CD14-positive monocyte (primary cell): ENCODE results near the gene DPP6. TPM values are rescaled to one million over a fixed set of nuclear protein-coding genes. Genes with fewer than 3 reads are reported as not detected.

Source experiments
- DNase-seq, 3 donors: peaks; one replicate each; pipeline ENCODE4 v3.0.0-alpha.2; 2011 to 2022
- H2AFZ ChIP-seq: 2 replicates; pipeline ENCODE4 v1.6.0; 2012; ENCODE audit warnings: mild to moderate bottlenecking, low read depth, low read length, inconsistent platforms; ENCODE audit not compliant: insufficient read depth, poor library complexity, severe bottlenecking
- H3K27ac ChIP-seq, 2 donors: 1 replicate in 1 of 2; 2 replicates in 1 of 2; pipeline ENCODE4 v1.5.1; 2012 to 2013; ENCODE audit warnings: low read length in 2 of 2, control low read depth in 1 of 2, inconsistent platforms in 1 of 2, low read depth in 1 of 2, mild to moderate bottlenecking in 1 of 2
- H3K27me3 ChIP-seq, 2 donors: one replicate each; pipeline versions ENCODE4 v1.6.0 to v1.6.1; 2011 to 2013; ENCODE audit warnings: low read length in 2 of 2; ENCODE audit not compliant: control insufficient read depth in 2 of 2, insufficient read depth in 2 of 2
- H3K36me3 ChIP-seq, 2 donors: replicated peaks in 1 of 2; 1 replicate in 1 of 2; 2 replicates in 1 of 2; pipeline versions ENCODE4 v1.5.1 to v1.6.1; 2012 to 2013; ENCODE audit warnings: low read length in 2 of 2, control low read depth in 1 of 2, inconsistent platforms in 1 of 2, mild to moderate bottlenecking in 1 of 2; ENCODE audit not compliant: insufficient read depth in 2 of 2, control insufficient read depth in 1 of 2
- H3K4me1 ChIP-seq, 2 donors: 1 replicate in 1 of 2; 2 replicates in 1 of 2; pipeline versions ENCODE4 v1.5.1 to v1.6.1; 2012 to 2013; ENCODE audit warnings: low read length in 2 of 2, control low read depth in 1 of 2, inconsistent platforms in 1 of 2, mild to moderate bottlenecking in 1 of 2, moderate library complexity in 1 of 2; ENCODE audit not compliant: insufficient read depth in 2 of 2, control insufficient read depth in 1 of 2
- H3K4me2 ChIP-seq: replicated peaks from 2 replicates; pipeline ENCODE3; 2012; ENCODE audit warnings: low read length, moderate library complexity, mild to moderate bottlenecking; ENCODE audit not compliant: poor library complexity, severe bottlenecking; ENCODE audit errors: extremely low read depth
- H3K4me3 ChIP-seq, 3 experiments: fragments of 200-600 bp in 1 of 3; sonication (generic) in 1 of 3; replicated peaks in 1 of 3; 1 replicate in 2 of 3; 2 replicates in 1 of 3; pipeline ENCODE4 v1.5.1; 2011 to 2013; ENCODE audit warnings: low read length in 3 of 3, mild to moderate bottlenecking in 3 of 3, control low read depth in 2 of 3, low read depth in 2 of 3, inconsistent platforms in 1 of 3, moderate library complexity in 1 of 3
- H3K79me2 ChIP-seq: 2 replicates; pipeline ENCODE4 v1.6.0; 2012; ENCODE audit warnings: mild to moderate bottlenecking, control low read depth, inconsistent platforms, low read length, moderate library complexity; ENCODE audit not compliant: insufficient read depth
- H3K9ac ChIP-seq: 2 replicates; pipeline ENCODE4 v1.6.0; 2017; ENCODE audit warnings: low read length, mild to moderate bottlenecking; ENCODE audit not compliant: insufficient read depth, poor library complexity, severe bottlenecking
- H3K9me3 ChIP-seq, 2 donors: replicated peaks in 1 of 2; 1 replicate in 1 of 2; 2 replicates in 1 of 2; pipeline versions ENCODE4 v1.5.1 to v1.6.1; 2012 to 2013; ENCODE audit warnings: low read length in 2 of 2, control low read depth in 1 of 2; ENCODE audit not compliant: control insufficient read depth in 1 of 2, insufficient read depth in 1 of 2
- H4K20me1 ChIP-seq: 2 replicates; pipeline ENCODE4 v1.6.0; 2012; ENCODE audit warnings: mild to moderate bottlenecking, low read length, control low read depth, moderate library complexity; ENCODE audit not compliant: insufficient read depth
- H3K27ac Mint-ChIP-seq, 7 donors: one replicate each; pipeline ENCODE4 v1.8.0; 2020; ENCODE audit warnings: mild to moderate bottlenecking in 7 of 7, mixed read lengths in 7 of 7, moderate library complexity in 6 of 7, inconsistent platforms in 2 of 7
- H3K27me3 Mint-ChIP-seq, 3 donors: one replicate each; pipeline ENCODE4 v1.8.0; 2021 to 2022; ENCODE audit warnings: low read depth in 3 of 3, mild to moderate bottlenecking in 3 of 3, mixed read lengths in 3 of 3, moderate library complexity in 3 of 3, inconsistent platforms in 1 of 3
- H3K36me3 Mint-ChIP-seq, 2 donors: one replicate each; pipeline ENCODE4 v1.8.0; 2020; ENCODE audit warnings: mixed read lengths in 2 of 2, inconsistent platforms in 1 of 2, mild to moderate bottlenecking in 1 of 2
- H3K4me1 Mint-ChIP-seq: one replicate; pipeline ENCODE4 v1.8.0; 2020; ENCODE audit warnings: mild to moderate bottlenecking, mixed read lengths
- H3K4me3 Mint-ChIP-seq, 2 donors: one replicate each; pipeline ENCODE4 v1.8.0; 2020; ENCODE audit warnings: mild to moderate bottlenecking in 2 of 2, mixed read lengths in 2 of 2, moderate library complexity in 1 of 2
- H3K9me3 Mint-ChIP-seq, 7 donors: one replicate each; pipeline ENCODE4 v1.8.0; 2020 to 2022; ENCODE audit warnings: mixed read lengths in 7 of 7, mild to moderate bottlenecking in 6 of 7, moderate library complexity in 6 of 7, inconsistent platforms in 2 of 7
- WGBS: methylation state at CpG from one replicate; pipeline ENCODE4 v1.1.5; 2013; ENCODE audit warnings: missing lambda C conversion rate; ENCODE audit not compliant: insufficient coverage; 5-methylcytosine and 5-hydroxymethylcytosine counted together
- intact Hi-C, 2 donors: fragments of 100-400 bp; cut with micrococcal nuclease; formaldehyde crosslinking; loops; one replicate each; pipeline versions ENCODE4 v1.15.0 to v1.15.1; 2023
- polyA plus RNA-seq, 3 donors: library from polyadenylated mRNA; depleted of rRNA in 1 of 3; unstranded in 2 of 3; stranded (reverse) in 1 of 3; fragments of 300-500 nt in 2 of 3; fragments of >200 nt in 1 of 3; fragmentation: Illumina TruSeq in 2 of 3; gene quantifications; 1 replicate in 2 of 3; 2 replicates in 1 of 3; pipeline ENCODE4 v1.2.3, GENCODE V29; 2012 to 2021
- TF ChIP-seq, protein P1 (sequence below): fragments of 200-600 bp; IDR thresholded peaks from one replicate; pipeline ENCODE4 v1.8.0; 2022; ENCODE audit warnings: antibody characterized with exemption, mild to moderate bottlenecking

Gene DPP6
- polyA plus RNA-seq, 3 donors: not detected

DNA sequence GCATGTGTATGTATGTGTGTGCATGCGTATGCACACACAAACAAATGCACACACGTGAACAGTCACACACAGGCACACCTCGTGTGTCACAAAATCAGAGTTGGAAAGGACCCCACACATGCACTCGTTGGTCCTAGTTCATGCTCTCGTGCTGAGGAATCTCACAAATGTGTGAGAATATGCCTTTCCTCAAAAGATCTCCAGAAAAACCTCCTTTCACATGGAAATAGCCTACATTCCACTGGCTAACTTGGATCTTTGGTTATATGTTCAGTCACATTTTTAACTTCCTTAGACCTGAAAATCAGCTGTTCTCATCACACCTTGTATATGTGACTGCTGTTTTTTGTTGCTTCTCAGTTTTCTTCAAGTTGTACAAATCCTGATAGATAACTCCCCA, 256.7 kb downstream of the DPP6 start:
- intact Hi-C loops: no loop called here

DNA sequence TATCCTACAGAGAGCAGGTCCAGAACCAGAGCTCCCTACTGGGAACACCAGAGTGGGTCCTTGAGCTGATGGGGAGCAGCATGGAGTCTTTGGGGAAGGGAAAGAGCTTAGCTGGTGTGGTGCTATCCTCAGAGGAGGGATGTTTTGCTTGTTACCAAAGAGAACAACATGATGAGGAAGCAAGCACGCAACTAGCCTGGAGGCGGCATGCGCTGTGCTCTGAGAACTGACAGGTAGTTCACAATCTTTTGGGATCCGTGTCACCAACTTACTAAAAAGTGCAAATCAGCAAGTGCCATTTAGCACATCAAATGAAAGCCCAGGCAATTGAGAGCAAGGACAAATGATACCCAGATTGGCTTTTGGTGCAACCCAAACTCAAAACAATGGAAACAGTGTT, 257.9 kb downstream of the DPP6 start:
- H4K20me1 ChIP-seq: no peaks in the 10 kb centered on the region
- H3K9me3 ChIP-seq: no peaks in the 10 kb centered on the region
- H3K9me3 Mint-ChIP-seq: peaks cover 0 to 15% (median 2%) of the 10 kb centered on the region in 7 donors
- no peak overlapping the region for H3K4me2 ChIP-seq
- H3K36me3 Mint-ChIP-seq: no peaks in the 10 kb centered on the region
- H3K4me1 Mint-ChIP-seq: no peaks in the 10 kb centered on the region
- no peaks in the 10 kb centered on the region for H3K27me3 ChIP-seq
- no peaks in the 10 kb centered on the region for H3K36me3 ChIP-seq
- no peak for DNase-seq
- H3K9ac ChIP-seq: no peak overlapping the region
- no peak overlapping the region for H2AFZ ChIP-seq
- no peaks in the 10 kb centered on the region for H3K4me1 ChIP-seq
- peaks cover 2 to 9% (median 4%) of the 10 kb centered on the region in 3 donors for H3K27me3 Mint-ChIP-seq
- WGBS: 61% methylated on average over 4 of the region's 4 CpGs
- no peak overlapping the region for H3K27ac Mint-ChIP-seq
- TF ChIP-seq, protein P1, sequence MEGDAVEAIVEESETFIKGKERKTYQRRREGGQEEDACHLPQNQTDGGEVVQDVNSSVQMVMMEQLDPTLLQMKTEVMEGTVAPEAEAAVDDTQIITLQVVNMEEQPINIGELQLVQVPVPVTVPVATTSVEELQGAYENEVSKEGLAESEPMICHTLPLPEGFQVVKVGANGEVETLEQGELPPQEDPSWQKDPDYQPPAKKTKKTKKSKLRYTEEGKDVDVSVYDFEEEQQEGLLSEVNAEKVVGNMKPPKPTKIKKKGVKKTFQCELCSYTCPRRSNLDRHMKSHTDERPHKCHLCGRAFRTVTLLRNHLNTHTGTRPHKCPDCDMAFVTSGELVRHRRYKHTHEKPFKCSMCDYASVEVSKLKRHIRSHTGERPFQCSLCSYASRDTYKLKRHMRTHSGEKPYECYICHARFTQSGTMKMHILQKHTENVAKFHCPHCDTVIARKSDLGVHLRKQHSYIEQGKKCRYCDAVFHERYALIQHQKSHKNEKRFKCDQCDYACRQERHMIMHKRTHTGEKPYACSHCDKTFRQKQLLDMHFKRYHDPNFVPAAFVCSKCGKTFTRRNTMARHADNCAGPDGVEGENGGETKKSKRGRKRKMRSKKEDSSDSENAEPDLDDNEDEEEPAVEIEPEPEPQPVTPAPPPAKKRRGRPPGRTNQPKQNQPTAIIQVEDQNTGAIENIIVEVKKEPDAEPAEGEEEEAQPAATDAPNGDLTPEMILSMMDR: no peak
- no peak overlapping the region for H3K4me3 Mint-ChIP-seq
- H3K27ac ChIP-seq: no peak overlapping the region
- intact Hi-C loops: no loop called here
- no peaks in the 10 kb centered on the region for H3K79me2 ChIP-seq
- no peak overlapping the region for H3K4me3 ChIP-seq

More for the DNA sequence above, 256.7 kb downstream of the DPP6 start:
- H3K4me1 Mint-ChIP-seq: no peaks in the 10 kb centered on the region
- H3K27me3 Mint-ChIP-seq: peaks cover 4 to 16% (median 9%) of the 10 kb centered on the region in 3 donors
- no peaks in the 10 kb centered on the region for H3K27me3 ChIP-seq
- no peaks in the 10 kb centered on the region for H3K79me2 ChIP-seq
- no peak overlapping the region for H3K4me3 Mint-ChIP-seq
- H3K36me3 Mint-ChIP-seq: no peaks in the 10 kb centered on the region
- TF ChIP-seq, protein P1: no peak
- H4K20me1 ChIP-seq: no peaks in the 10 kb centered on the region
- H3K9me3 ChIP-seq: peaks cover 4 to 5% of the 10 kb centered on the region in 2 donors
- H3K9ac ChIP-seq: no peak overlapping the region
- H3K27ac Mint-ChIP-seq: no peak overlapping the region
- 74% methylated on average over 3 of the region's 5 CpGs for WGBS
- H3K4me2 ChIP-seq: no peak overlapping the region
- H3K27ac ChIP-seq: no peak overlapping the region
- H2AFZ ChIP-seq: no peak overlapping the region
- no peak for DNase-seq
- H3K36me3 ChIP-seq: no peaks in the 10 kb centered on the region
- no peak overlapping the region for H3K4me3 ChIP-seq
- H3K4me1 ChIP-seq: no peaks in the 10 kb centered on the region
- peaks cover 2 to 16% (median 8%) of the 10 kb centered on the region in 7 donors for H3K9me3 Mint-ChIP-seq
